T47D (cell line): Measurements from ENCODE around the gene RNF157.
"Not testable (repeated sequence)": the region's sequence is repeated elsewhere in the genome, so short reads cannot be mapped to it uniquely, and the experiment has no call there.

Source experiments
- DNase-seq, 2 experiments: peaks; one replicate each; pipeline versions ENCODE4 v3.0.0 to v3.0.0-alpha.2; 2011 to 2012; ENCODE audit warnings: low read depth in 1 of 2, low spot score in 1 of 2
- JUND ChIP-seq: IDR thresholded peaks from 2 replicates; pipeline ENCODE4 v1.6.1; 2012; ENCODE audit warnings: low read depth
- in situ Hi-C: cut with HindIII; loops from 2 replicates; pipeline ENCODE4 v1.10.0; 2016; ENCODE audit warnings: low sequenced_read_pairs, low pct_unique_long_range_greater_than_20kb

The RNF157 gene

GRCh38 chr17:76223802-76224201 lies 16.5 kb downstream of the RNF157 start:
- DNase-seq: no peak
- no peak for TF ChIP-seq JUND
- in situ Hi-C loops: no loop called here

- DNase-seq: no peak
- in situ Hi-C loops: no loop called here
- TF ChIP-seq JUND: no peak
These were observed 20.5 kb downstream of the RNF157 start for GRCh38 chr17:76219670-76220383.

- DNase-seq: no peak
- TF ChIP-seq JUND: no peak
- in situ Hi-C loops: no loop called here
These were observed 23.2 kb downstream of the RNF157 start for GRCh38 chr17:76217081-76217480.

- TF ChIP-seq JUND: no peak
- in situ Hi-C loops: no loop called here
- DNase-seq: no peak
These were observed 26.8 kb downstream of the RNF157 start for GRCh38 chr17:76213491-76213890.

GRCh38 chr17:76208120-76208519 lies 32.2 kb downstream of the RNF157 start:
- no peak for DNase-seq
- no peak for TF ChIP-seq JUND
- in situ Hi-C loops: no loop called here

GRCh38 chr17:76207275-76208059 lies 32.8 kb downstream of the RNF157 start:
- TF ChIP-seq JUND: no peak
- no peak for DNase-seq
- in situ Hi-C loops: no loop called here

DNA sequence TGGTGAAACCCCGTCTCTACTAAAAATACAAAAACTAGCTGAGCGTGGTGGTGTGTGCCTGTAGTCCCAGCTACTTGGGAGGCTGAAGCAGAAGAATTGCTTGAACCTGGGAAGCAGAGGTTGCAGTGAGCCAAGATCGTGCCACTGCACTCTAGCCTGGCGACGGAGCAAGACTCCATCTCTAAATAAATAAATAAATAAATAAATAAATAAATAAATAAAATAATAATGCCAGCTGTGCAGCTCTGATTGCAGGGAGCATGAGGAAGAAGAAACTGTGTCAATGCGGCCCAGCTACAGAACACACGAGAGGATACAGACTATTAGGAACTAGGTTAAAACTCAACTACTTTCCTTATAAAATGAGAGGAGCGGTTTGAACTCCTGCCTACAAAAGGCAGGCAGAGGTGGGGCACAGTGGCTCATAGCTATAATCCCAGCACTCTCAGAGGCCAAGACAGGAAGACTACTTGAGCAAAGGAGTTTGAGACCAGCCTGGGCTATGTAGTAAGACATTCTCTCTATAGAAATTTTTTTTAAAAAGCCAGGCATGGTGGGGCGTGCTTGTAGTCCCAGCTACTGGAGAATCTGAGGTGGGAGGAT lies 34.6 kb downstream of the RNF157 start:
- DNase-seq, in situ Hi-C loops: not testable (repeated sequence)

- TF ChIP-seq JUND: no peak
- in situ Hi-C loops: no loop called here
These were observed 36.0 kb downstream of the RNF157 start for GRCh38 chr17:76204277-76204676.

DNA sequence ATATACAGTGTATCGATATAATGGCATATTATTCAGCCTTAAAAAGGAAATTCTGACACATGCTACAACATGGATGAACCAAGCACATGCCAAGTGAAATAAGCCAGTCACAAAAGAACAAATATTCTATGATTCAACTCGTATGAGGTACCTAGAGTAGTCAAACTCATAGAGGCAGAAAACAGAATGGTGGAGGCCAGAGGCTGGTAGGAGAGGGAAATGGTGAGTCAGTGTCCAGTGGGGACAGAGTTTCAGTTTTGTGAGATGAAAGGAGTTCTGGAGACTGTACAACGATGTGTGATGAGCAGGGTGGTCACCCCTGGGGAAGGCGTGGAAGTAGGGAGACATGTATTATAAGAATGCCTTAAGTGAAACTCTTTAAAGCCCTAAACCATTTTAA lies 39.9 kb downstream of the RNF157 start:
- no peak for TF ChIP-seq JUND
- in situ Hi-C loops: no loop called here
- no peak for DNase-seq

More at GRCh38 chr17:76204277-76204676, 36.0 kb downstream of the RNF157 start:
- no peak for DNase-seq

- in situ Hi-C loops: no loop called here
- DNase-seq: no peak
- TF ChIP-seq JUND: no peak
These were observed 40.8 kb downstream of the RNF157 start for GRCh38 chr17:76199469-76199868.

GRCh38 chr17:76198702-76199101 lies 41.6 kb downstream of the RNF157 start:
- in situ Hi-C loops: no loop called here
- no peak for TF ChIP-seq JUND
- no peak for DNase-seq

DNA sequence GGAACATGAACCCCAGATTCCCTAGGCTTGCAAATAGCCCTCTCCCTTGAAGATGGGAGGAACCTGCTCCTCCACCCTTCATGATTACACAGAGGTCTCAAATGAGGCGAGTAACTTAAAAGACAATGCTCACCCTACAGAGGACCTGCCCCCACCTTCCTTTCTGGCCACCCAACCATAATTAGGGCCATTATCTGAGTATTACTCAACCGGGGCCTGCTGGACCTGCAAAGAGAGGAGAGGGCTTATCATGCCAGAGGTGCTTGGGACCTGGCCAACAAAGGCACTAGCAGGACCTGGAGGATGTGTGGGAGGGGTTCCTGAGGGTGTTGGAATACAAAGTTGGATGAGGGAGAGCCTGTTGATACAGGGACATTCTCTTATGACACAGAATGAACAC lies 42.4 kb downstream of the RNF157 start:
- no peak for DNase-seq
- no peak for TF ChIP-seq JUND
- in situ Hi-C loops: no loop called here

DNA sequence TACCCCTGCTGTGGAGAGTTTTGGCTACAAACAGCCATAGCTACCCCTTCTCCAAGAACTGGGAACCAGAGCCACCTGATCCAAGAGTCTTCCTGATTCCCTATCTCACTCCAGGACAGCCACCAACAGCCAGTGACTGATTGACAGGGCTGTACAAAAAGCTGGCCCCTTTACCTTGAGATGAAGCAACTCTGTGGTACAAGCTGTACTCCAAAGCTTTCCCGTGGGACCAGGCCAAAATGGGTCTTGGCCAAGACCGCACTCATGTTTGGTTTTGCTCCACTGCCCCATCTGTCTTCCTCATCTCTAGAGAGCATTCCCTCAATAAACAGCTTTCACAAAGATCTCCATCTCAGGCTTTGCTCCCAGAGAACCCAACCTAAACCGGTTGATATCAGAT lies 43.6 kb downstream of the RNF157 start:
- in situ Hi-C loops: no loop called here
- no peak for TF ChIP-seq JUND
- DNase-seq: peak in 1 of 2 experiments; percentile 36
